DOHH2 (cell line): Measurements from ENCODE around the gene SPATA25.

Source experiments
- H3F3A ChIP-seq: fragments of 200-600 bp; sonication (generic), shearing (Covaris generic); 2 replicates; pipeline ENCODE4 v1.6.0; 2016; ENCODE audit warnings: antibody characterized with exemption, mild to moderate bottlenecking; ENCODE audit not compliant: control insufficient read depth, insufficient read depth
- H3K27ac ChIP-seq: fragments of 200-600 bp; sonication (generic); 2 replicates; pipeline ENCODE4 v1.5.1; 2014; ENCODE audit warnings: low read depth, mild to moderate bottlenecking, low read length, moderate library complexity
- H3K27me3 ChIP-seq: fragments of 200-600 bp; sonication (generic); 2 replicates; pipeline ENCODE4 v1.6.1; 2014; ENCODE audit warnings: mild to moderate bottlenecking, low read length, mixed read lengths; ENCODE audit not compliant: control insufficient read depth
- H3K36me3 ChIP-seq: fragments of 200-600 bp; sonication (generic); 2 replicates; pipeline ENCODE4 v1.6.1; 2014; ENCODE audit warnings: mild to moderate bottlenecking, low read length, moderate library complexity, mixed read lengths; ENCODE audit not compliant: control insufficient read depth
- H3K4me1 ChIP-seq: fragments of 200-600 bp; sonication (generic); 2 replicates; pipeline ENCODE4 v1.6.1; 2014; ENCODE audit warnings: mild to moderate bottlenecking, low read length, mixed read lengths; ENCODE audit not compliant: control insufficient read depth
- H3K4me2 ChIP-seq: fragments of 200-600 bp; sonication (generic); 2 replicates; pipeline ENCODE4 v1.6.0; 2014; ENCODE audit warnings: mild to moderate bottlenecking, low read length, moderate library complexity
- H3K4me3 ChIP-seq: fragments of 200-600 bp; sonication (generic); 2 replicates; pipeline ENCODE4 v1.5.1; 2014; ENCODE audit warnings: mild to moderate bottlenecking, low read length, mixed read lengths
- H3K79me2 ChIP-seq: fragments of 200-600 bp; sonication (generic); 2 replicates; pipeline ENCODE4 v1.6.1; 2014; ENCODE audit warnings: mild to moderate bottlenecking, low read length, mixed read lengths; ENCODE audit not compliant: control insufficient read depth
- H3K9me2 ChIP-seq: fragments of 200-600 bp; sonication (generic); replicated peaks from 2 replicates; pipeline ENCODE4 v1.6.1; 2014; ENCODE audit warnings: mild to moderate bottlenecking, low read length, mixed read lengths; ENCODE audit not compliant: control insufficient read depth
- H3K9me3 ChIP-seq: fragments of 200-600 bp; sonication (generic); 2 replicates; pipeline ENCODE4 v1.6.1; 2014; ENCODE audit warnings: antibody characterized with exemption, low read length, mixed read lengths; ENCODE audit not compliant: control insufficient read depth, insufficient read depth
- H4K20me1 ChIP-seq: fragments of 200-600 bp; sonication (generic); 2 replicates; pipeline ENCODE4 v1.6.0; 2014; ENCODE audit warnings: low read depth, mild to moderate bottlenecking, antibody characterized with exemption, low read length, moderate library complexity; ENCODE audit not compliant: control insufficient read depth, insufficient read depth
- CTCF ChIP-seq: fragments of 200-600 bp; sonication (generic); IDR thresholded peaks from one replicate; pipeline ENCODE4 v1.5.1; 2014; ENCODE audit warnings: antibody characterized with exemption, mild to moderate bottlenecking, low read depth, low read length; ENCODE audit not compliant: poor library complexity, severe bottlenecking
- EZH2phosphoT487 ChIP-seq: fragments of 200-600 bp; sonication (generic); IDR thresholded peaks from 2 replicates; pipeline ENCODE4 v1.6.1; 2017; ENCODE audit warnings: borderline replicate concordance, mild to moderate bottlenecking, antibody characterized with exemption, low read length, moderate library complexity, mixed read lengths

Gene SPATA25

GRCh38 chr20:45873409-45874103 lies 13.9 kb downstream of the SPATA25 start:
- Histone ChIP-seq H3K9me3 (no peaks in the 10 kb centered on the region), H4K20me1 (no peaks in the 10 kb centered on the region), H3F3A (no peaks in the 10 kb centered on the region), H3K27ac (no peak overlapping the region), H3K36me3 (peaks cover 5% of the 10 kb centered on the region; the same call in 1 of the 2 replicates), H3K4me1 (no peaks in the 10 kb centered on the region), H3K4me2 (no peak overlapping the region), H3K9me2 (no peaks in the 10 kb centered on the region), H3K27me3 (no peaks in the 10 kb centered on the region), H3K4me3 (no peak overlapping the region), H3K79me2 (no peaks in the 10 kb centered on the region)
- TF ChIP-seq EZH2phosphoT487, result no peak
- no peak for TF ChIP-seq CTCF

- Histone ChIP-seq H4K20me1 (no peaks in the 10 kb centered on the region), H3K79me2 (no peaks in the 10 kb centered on the region), H3K4me2 (no peak overlapping the region), H3K4me1 (no peaks in the 10 kb centered on the region), H3K4me3 (no peak overlapping the region), H3K27me3 (no peaks in the 10 kb centered on the region), H3K9me3 (no peaks in the 10 kb centered on the region), H3F3A (no peaks in the 10 kb centered on the region), H3K27ac (no peak overlapping the region), H3K9me2 (no peaks in the 10 kb centered on the region), H3K36me3 (peaks cover 3% of the 10 kb centered on the region; the same call in 1 of the 2 replicates)
- no peak for TF ChIP-seq EZH2phosphoT487
Observed at GRCh38 chr20:45872626-45873025, 14.8 kb downstream of the SPATA25 start.

GRCh38 chr20:45867819-45868176 lies 19.6 kb downstream of the SPATA25 start:
- no peak overlapping the region for H3K27ac ChIP-seq
- H3K9me3 ChIP-seq, result no peaks in the 10 kb centered on the region
- H3K9me2 ChIP-seq, result no peaks in the 10 kb centered on the region
- no peaks in the 10 kb centered on the region for H3K36me3 ChIP-seq
- H3K4me3 ChIP-seq, result no peak overlapping the region
- H3K79me2 ChIP-seq, result no peaks in the 10 kb centered on the region
- H3F3A ChIP-seq, result no peaks in the 10 kb centered on the region
- H3K4me2 ChIP-seq, result no peak overlapping the region
- no peaks in the 10 kb centered on the region for H4K20me1 ChIP-seq
- H3K4me1 ChIP-seq, result no peaks in the 10 kb centered on the region
- H3K27me3 ChIP-seq, result no peaks in the 10 kb centered on the region
- no peak for TF ChIP-seq EZH2phosphoT487
- TF ChIP-seq CTCF, result no peak

DNA sequence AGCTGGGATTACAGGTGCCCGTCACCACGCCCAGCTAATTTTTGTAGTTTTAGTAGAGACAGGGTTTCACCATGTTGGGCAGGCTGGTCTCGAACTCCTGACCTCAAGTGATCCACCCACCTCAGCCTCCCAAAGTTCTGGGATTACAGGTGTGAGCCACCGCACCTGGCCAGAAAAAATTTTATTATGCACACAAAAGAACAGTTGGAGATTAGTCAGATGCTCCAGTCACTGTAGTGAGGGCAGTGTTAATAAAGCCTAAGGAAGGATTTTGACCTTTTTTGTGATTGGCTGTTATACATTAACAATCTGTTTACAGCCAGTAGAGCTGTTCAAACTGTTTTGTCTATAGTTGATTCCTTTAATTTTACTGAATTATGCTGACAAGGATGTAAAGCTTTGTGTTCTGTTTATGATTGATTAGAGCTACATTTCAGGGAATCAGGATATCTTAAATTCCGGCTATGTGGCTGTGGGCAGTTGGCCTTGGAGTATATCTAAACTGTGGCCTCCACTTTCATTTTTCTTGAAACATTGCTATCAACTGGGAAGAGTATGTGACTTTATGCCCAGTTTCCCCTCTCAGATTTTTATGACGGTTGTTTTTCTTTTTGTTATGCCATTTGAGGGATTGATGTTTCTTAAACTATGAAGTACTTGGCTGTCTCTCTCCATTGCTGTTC lies 20.1 kb downstream of the SPATA25 start:
- Histone ChIP-seq H3K4me1 (no peaks in the 10 kb centered on the region), H4K20me1 (no peaks in the 10 kb centered on the region), H3K9me3 (no peaks in the 10 kb centered on the region), H3K79me2 (no peaks in the 10 kb centered on the region), H3K36me3 (no peaks in the 10 kb centered on the region), H3K27me3 (no peaks in the 10 kb centered on the region), H3K4me3 (no peak overlapping the region), H3K27ac (no peak overlapping the region), H3F3A (no peaks in the 10 kb centered on the region), H3K4me2 (no peak overlapping the region), H3K9me2 (no peaks in the 10 kb centered on the region)
- no peak for TF ChIP-seq EZH2phosphoT487
- no peak for TF ChIP-seq CTCF
